ENCODE results near the gene ADAM12.

GRCh38 chr10:126146771-126147170 lies 241.5 kb downstream of the ADAM12 start:
- no peak for TF ChIP-seq CTCF (tag by site-specific recombination; IDR thresholded peaks at IDR 0.05)
- TF ChIP-seq ZNF169 (tag by site-specific recombination; IDR thresholded peaks at IDR 0.05): no peak
- TF ChIP-seq ZNF292 (tag by site-specific recombination; IDR thresholded peaks at IDR 0.05; ENCODE audit: borderline replicate concordance, low read depth): no peak
- TF ChIP-seq YY1 (tag by site-specific recombination; IDR thresholded peaks at IDR 0.05): no peak
- no peak for TF ChIP-seq ZBTB20 (tag by site-specific recombination; IDR thresholded peaks at IDR 0.05)
- no peak for TF ChIP-seq ZNF223 (tag by site-specific recombination; IDR thresholded peaks at IDR 0.05)
- TF ChIP-seq ZFP41 (tag by site-specific recombination; IDR thresholded peaks at IDR 0.05; ENCODE audit: borderline replicate concordance): no peak
- TF ChIP-seq ZNF155 (tag by site-specific recombination; IDR thresholded peaks at IDR 0.05): no peak
- TF ChIP-seq ZBTB1 (tag by site-specific recombination; IDR thresholded peaks at IDR 0.05): no peak
- TF ChIP-seq TCF7L2 (IDR thresholded peaks at IDR 0.05; ENCODE audit: borderline replicate concordance, low read depth, low read length): no peak
- no peak for TF ChIP-seq MZF1 (tag by site-specific recombination; IDR thresholded peaks at IDR 0.05; ENCODE audit: borderline replicate concordance)
- TF ChIP-seq SCRT2 (tag by site-specific recombination; IDR thresholded peaks at IDR 0.05): no peak
